Endothelial cell of umbilical vein (primary cell): ENCODE measurements around the gene CDHR1. TPM values are rescaled to one million over a fixed set of nuclear protein-coding genes. Genes with fewer than 3 reads are reported as not detected.

Experiments used
- BruUV-seq: library from RNA; stranded (reverse); fragments of 400-500 nt; replicated peaks from 2 replicates; lab custom pipeline; 2021; lab: Mats Ljungman, UMichigan
- CTCF ChIA-PET: fragments of 300-600, 350-600 bp; sonication (Branson Sonifier 250); formaldehyde crosslinking; loops from one replicate; lab custom pipeline; 2021; ENCODE audit warnings: antibody characterized with exemption, inconsistent platforms; lab: Charles Lee
- POLR2A ChIA-PET: fragments of 300-600, 350-600 bp; sonication (Branson Sonifier 250); formaldehyde crosslinking; loops from one replicate; lab custom pipeline; 2021; ENCODE audit warnings: antibody characterized with exemption, inconsistent platforms; lab: Charles Lee
- DNase-seq: peaks from one replicate; pipeline ENCODE4 v3.0.0-alpha.2; 2011; ENCODE audit warnings: low read depth, low spot score
- FAIRE-seq: peaks from 2 replicates; lab custom pipeline; 2011; peaks lifted over from hg19 to GRCh38; lab: Jason Lieb, UNC
- H2AFZ ChIP-seq: 2 replicates; pipeline ENCODE4 v1.6.0; 2012; ENCODE audit warnings: low read depth, low read length, control low read depth, inconsistent platforms
- H3K27ac ChIP-seq: 2 replicates; pipeline ENCODE4 v1.5.1; 2011; ENCODE audit warnings: low read depth, mild to moderate bottlenecking, control low read depth, low read length, moderate library complexity; ENCODE audit not compliant: insufficient read depth
- H3K27me3 ChIP-seq, 2 experiments: 2 replicates each; pipeline versions ENCODE4 v1.6.0 to v1.6.1; 2011; ENCODE audit warnings: low read length in 2 of 2, mixed read lengths in 1 of 2; ENCODE audit not compliant: control insufficient read depth in 2 of 2, insufficient read depth in 2 of 2
- H3K36me3 ChIP-seq, 2 experiments: 2 replicates in 1 of 2; 3 replicates in 1 of 2; pipeline ENCODE4 v1.5.1; 2011; ENCODE audit warnings: low read length in 2 of 2, mild to moderate bottlenecking in 1 of 2, moderate library complexity in 1 of 2; ENCODE audit not compliant: control insufficient read depth in 2 of 2, insufficient read depth in 2 of 2; ENCODE audit errors: extremely low read depth in 1 of 2
- H3K4me1 ChIP-seq: 3 replicates; pipeline ENCODE4 v1.5.1; 2011; ENCODE audit warnings: mild to moderate bottlenecking, low read length; ENCODE audit not compliant: control insufficient read depth, insufficient read depth; ENCODE audit errors: extremely low read depth
- H3K4me2 ChIP-seq: 2 replicates; pipeline ENCODE4 v1.6.1; 2011; ENCODE audit warnings: low read length, control low read depth, mixed read lengths; ENCODE audit not compliant: insufficient read depth
- H3K4me3 ChIP-seq, 3 experiments: fragments of 200-600 bp in 1 of 3; sonication (generic), shearing (Covaris generic) in 1 of 3; replicated peaks in 1 of 3; 2 replicates each; pipeline ENCODE4 v1.5.1; 2011 to 2016; ENCODE audit warnings: control low read depth in 3 of 3, low read length in 3 of 3, mild to moderate bottlenecking in 2 of 3, inconsistent platforms in 1 of 3, low read depth in 1 of 3, moderate library complexity in 1 of 3; ENCODE audit not compliant: insufficient read depth in 1 of 3
- H3K79me2 ChIP-seq: 2 replicates; pipeline ENCODE4 v1.6.0; 2012; ENCODE audit warnings: low read length, inconsistent platforms; ENCODE audit not compliant: control insufficient read depth, insufficient read depth
- H3K9ac ChIP-seq: replicated peaks from 2 replicates; pipeline ENCODE3; 2011; ENCODE audit warnings: low read length, control low read depth; ENCODE audit not compliant: insufficient read depth; ENCODE audit errors: extremely low read depth
- H3K9me1 ChIP-seq: replicated peaks from 3 replicates; pipeline ENCODE4 v1.6.0; 2011; ENCODE audit warnings: mild to moderate bottlenecking, low read length; ENCODE audit not compliant: control insufficient read depth, insufficient read depth; ENCODE audit errors: extremely low read depth
- H3K9me3 ChIP-seq: replicated peaks from 2 replicates; pipeline ENCODE4 v1.5.1; 2012; ENCODE audit warnings: low read length, inconsistent platforms; ENCODE audit not compliant: control insufficient read depth, insufficient read depth
- H4K20me1 ChIP-seq: replicated peaks from 2 replicates; pipeline ENCODE3; 2011; ENCODE audit warnings: mild to moderate bottlenecking, low read length; ENCODE audit not compliant: control insufficient read depth, insufficient read depth; ENCODE audit errors: extremely low read depth
- EZH2 ChIP-seq: IDR thresholded peaks from 2 replicates; pipeline ENCODE4 v1.6.1; 2012; ENCODE audit warnings: borderline replicate concordance, low read depth, mild to moderate bottlenecking, moderate library complexity, low read length, inconsistent platforms; ENCODE audit not compliant: severe bottlenecking
- FOS ChIP-seq: IDR thresholded peaks from 2 replicates; pipeline ENCODE4 v1.6.1; 2011; ENCODE audit warnings: mild to moderate bottlenecking, low read length, moderate library complexity, borderline replicate concordance; ENCODE audit not compliant: insufficient read depth
- GATA2 ChIP-seq: IDR thresholded peaks from 2 replicates; pipeline ENCODE4 v1.7.0; 2011; ENCODE audit warnings: low read depth, mild to moderate bottlenecking, moderate library complexity, mixed read lengths, low read length; ENCODE audit not compliant: insufficient read length, insufficient read depth
- JUN ChIP-seq: IDR thresholded peaks from 2 replicates; pipeline ENCODE4 v1.6.1; 2011; ENCODE audit warnings: borderline replicate concordance, low read depth; ENCODE audit not compliant: insufficient read length, insufficient read depth
- MYC ChIP-seq: IDR thresholded peaks from one replicate; pipeline ENCODE4 v1.6.1; 2011; ENCODE audit warnings: mild to moderate bottlenecking, low read depth, low read length
- POLR2AphosphoS5 ChIP-seq: IDR thresholded peaks from 2 replicates; pipeline ENCODE4 v1.6.1; 2012; ENCODE audit warnings: low read depth, mild to moderate bottlenecking, control low read depth, low read length, moderate library complexity; ENCODE audit not compliant: insufficient read depth
- dilution Hi-C: fragments of 300-500 bp; cut with MboI; formaldehyde crosslinking; loops from one replicate; pipeline ENCODE4 v1.15.0; 2019; ENCODE audit warnings: low sequenced_read_pairs; ENCODE audit not compliant: extremely low pct_ligation_motif_present
- intact Hi-C: fragments of 100-400 bp; cut with micrococcal nuclease; formaldehyde crosslinking; loops from one replicate; pipeline ENCODE4 v1.10.0; 2022
- polyA plus RNA-seq, 4 experiments: library from polyadenylated mRNA; depleted of rRNA in 3 of 4; stranded (reverse) in 3 of 4; unstranded in 1 of 4; fragments of >200 nt; gene quantifications; 2 replicates each; pipeline versions ENCODE4 v1.2.1 to v1.2.3, GENCODE V29; 2011 to 2012; ENCODE audit warnings: missing spikeins in 1 of 4
- total RNA-seq: library from RNA; stranded (reverse); gene quantifications from 2 replicates; pipeline ENCODE4 v1.2.3, GENCODE V29; 2021
- TF ChIP-seq, protein P1 (sequence below): IDR thresholded peaks from 2 replicates; pipeline ENCODE4 v1.6.1; 2011; ENCODE audit not compliant: insufficient read depth, insufficient read length
- TF ChIP-seq, protein P2 (sequence below), 2 donors: IDR thresholded peaks; 1 replicate in 1 of 2; 2 replicates in 1 of 2; pipeline ENCODE4 v1.5.1; 2011; ENCODE audit warnings: low read length in 2 of 2, mild to moderate bottlenecking in 2 of 2, moderate library complexity in 2 of 2, control low read depth in 1 of 2, inconsistent platforms in 1 of 2, low read depth in 1 of 2; ENCODE audit not compliant: insufficient read depth in 1 of 2; ENCODE audit errors: extremely low read depth in 1 of 2

The CDHR1 gene
- total and polyA plus RNA-seq, 2 donors (not counting 3 experiments of a cell fraction or from before 2014, with no cell fraction given), result 0.11 to 0.53 TPM

DNA sequence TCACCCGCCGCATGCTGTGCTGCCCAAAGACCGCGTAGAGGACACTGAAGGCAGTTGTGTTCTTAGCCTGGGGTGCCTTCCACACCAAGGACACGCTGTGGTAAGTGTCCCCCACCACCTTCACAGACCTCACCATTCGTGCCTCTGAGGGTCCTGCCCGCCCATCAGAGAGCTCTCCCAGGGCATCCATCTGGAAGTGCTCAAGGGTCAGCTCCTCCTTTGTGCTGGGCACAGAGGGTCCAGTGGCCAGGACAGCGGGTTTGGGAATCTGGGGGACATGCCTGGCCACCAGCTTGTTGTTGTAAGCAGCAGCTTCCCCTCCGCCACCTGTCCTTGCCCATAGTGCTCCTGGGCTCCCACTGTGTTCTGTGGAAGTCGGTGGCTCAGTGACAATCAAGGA lies 38.0 kb downstream of the CDHR1 start:
- intact Hi-C loops (no loop called here), dilution Hi-C loops (no loop called here)
- Histone ChIP-seq H3K27ac (no peak overlapping the region), H3K4me1 (no peaks in the 10 kb centered on the region), H3K27me3 (no peaks in the 10 kb centered on the region), H3K36me3 (no peaks in the 10 kb centered on the region), H3K9ac (no peak overlapping the region), H3K4me2 (no peak overlapping the region), H4K20me1 (no peaks in the 10 kb centered on the region), H3K4me3 (no peak overlapping the region), H2AFZ (no peak overlapping the region), H3K79me2 (no peaks in the 10 kb centered on the region), H3K9me1 (no peaks in the 10 kb centered on the region), H3K9me3 (no peaks in the 10 kb centered on the region)
- BruUV-seq, result no TSS peak
- DNase-seq, result no peak
- ChIA-PET POLR2A (no interaction called here), CTCF (interaction anchor here (1.2 to 1.3 kb wide), 2 partner anchors 22 to 305 kb away, joined by 3 read pairs; no protein-coding TSS in a partner anchor)
- no peak for FAIRE-seq
- TF ChIP-seq GATA2 (no peak), JUN (no peak), POLR2AphosphoS5 (no peak), MYC (no peak), FOS (no peak), EZH2 (no peak)
- TF ChIP-seq, protein P1, sequence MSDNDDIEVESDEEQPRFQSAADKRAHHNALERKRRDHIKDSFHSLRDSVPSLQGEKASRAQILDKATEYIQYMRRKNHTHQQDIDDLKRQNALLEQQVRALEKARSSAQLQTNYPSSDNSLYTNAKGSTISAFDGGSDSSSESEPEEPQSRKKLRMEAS, result no peak
- TF ChIP-seq, protein P2, sequence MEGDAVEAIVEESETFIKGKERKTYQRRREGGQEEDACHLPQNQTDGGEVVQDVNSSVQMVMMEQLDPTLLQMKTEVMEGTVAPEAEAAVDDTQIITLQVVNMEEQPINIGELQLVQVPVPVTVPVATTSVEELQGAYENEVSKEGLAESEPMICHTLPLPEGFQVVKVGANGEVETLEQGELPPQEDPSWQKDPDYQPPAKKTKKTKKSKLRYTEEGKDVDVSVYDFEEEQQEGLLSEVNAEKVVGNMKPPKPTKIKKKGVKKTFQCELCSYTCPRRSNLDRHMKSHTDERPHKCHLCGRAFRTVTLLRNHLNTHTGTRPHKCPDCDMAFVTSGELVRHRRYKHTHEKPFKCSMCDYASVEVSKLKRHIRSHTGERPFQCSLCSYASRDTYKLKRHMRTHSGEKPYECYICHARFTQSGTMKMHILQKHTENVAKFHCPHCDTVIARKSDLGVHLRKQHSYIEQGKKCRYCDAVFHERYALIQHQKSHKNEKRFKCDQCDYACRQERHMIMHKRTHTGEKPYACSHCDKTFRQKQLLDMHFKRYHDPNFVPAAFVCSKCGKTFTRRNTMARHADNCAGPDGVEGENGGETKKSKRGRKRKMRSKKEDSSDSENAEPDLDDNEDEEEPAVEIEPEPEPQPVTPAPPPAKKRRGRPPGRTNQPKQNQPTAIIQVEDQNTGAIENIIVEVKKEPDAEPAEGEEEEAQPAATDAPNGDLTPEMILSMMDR (IDR thresholded peaks at IDR 0.05; ENCODE audit: extremely low read depth in 1 of 2, insufficient read depth in 1 of 2, low read depth in 1 of 2, low read length in 2 of 2), result no peak
